Stimulated activated naive CD8-positive, alpha-beta T cell treated with anti-CD3 and anti-CD28 coated beads, Interleukin-15, Interleukin-2, amounts not matched to agents 100 ng/mL and 50 ng/mL, for 24 hours (primary cell): ENCODE measurements around the gene ALOX5.

Experiments used
- H3K27ac Mint-ChIP-seq: one replicate; pipeline ENCODE4 v1.8.0; 2021; ENCODE audit warnings: mild to moderate bottlenecking, mixed read lengths
- H3K27me3 Mint-ChIP-seq: one replicate; pipeline ENCODE4 v1.8.0; 2021; ENCODE audit warnings: mixed read lengths
- H3K36me3 Mint-ChIP-seq: one replicate; pipeline ENCODE4 v1.8.0; 2021; ENCODE audit warnings: low read depth, mixed read lengths
- H3K4me1 Mint-ChIP-seq: one replicate; pipeline ENCODE4 v1.8.0; 2021; ENCODE audit warnings: low read depth, mixed read lengths
- H3K4me3 Mint-ChIP-seq: one replicate; pipeline ENCODE4 v1.8.0; 2021; ENCODE audit warnings: mild to moderate bottlenecking, mixed read lengths
- H3K9me3 Mint-ChIP-seq: one replicate; pipeline ENCODE4 v1.8.0; 2021; ENCODE audit warnings: mixed read lengths

The ALOX5 gene

DNA sequence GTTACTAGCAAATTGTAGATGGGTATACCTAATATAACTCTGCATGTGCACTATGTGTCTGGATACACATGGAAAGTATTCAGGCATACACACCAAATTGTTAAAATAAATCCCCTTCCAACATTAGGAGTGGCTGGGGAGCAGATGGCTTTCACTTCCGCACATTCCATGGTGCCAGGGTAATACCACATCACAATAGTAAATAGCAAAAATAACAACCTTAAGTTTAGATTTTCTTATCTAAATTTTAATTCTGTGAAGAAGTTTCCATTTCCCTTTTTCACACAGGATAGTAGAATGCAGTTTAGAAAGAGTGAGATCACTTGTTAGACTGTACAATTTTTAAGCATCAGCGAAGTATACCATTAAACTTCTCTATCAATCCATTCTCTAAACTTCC is 5.8 kb upstream of the ALOX5 start:
- H3K27ac Mint-ChIP-seq: no peak overlapping the region
- peaks cover 37% of the 10 kb centered on the region for H3K27me3 Mint-ChIP-seq
- H3K9me3 Mint-ChIP-seq: no peaks in the 10 kb centered on the region
- H3K36me3 Mint-ChIP-seq: no peaks in the 10 kb centered on the region
- H3K4me1 Mint-ChIP-seq: peaks cover 22% of the 10 kb centered on the region
- H3K4me3 Mint-ChIP-seq: no peak overlapping the region

DNA sequence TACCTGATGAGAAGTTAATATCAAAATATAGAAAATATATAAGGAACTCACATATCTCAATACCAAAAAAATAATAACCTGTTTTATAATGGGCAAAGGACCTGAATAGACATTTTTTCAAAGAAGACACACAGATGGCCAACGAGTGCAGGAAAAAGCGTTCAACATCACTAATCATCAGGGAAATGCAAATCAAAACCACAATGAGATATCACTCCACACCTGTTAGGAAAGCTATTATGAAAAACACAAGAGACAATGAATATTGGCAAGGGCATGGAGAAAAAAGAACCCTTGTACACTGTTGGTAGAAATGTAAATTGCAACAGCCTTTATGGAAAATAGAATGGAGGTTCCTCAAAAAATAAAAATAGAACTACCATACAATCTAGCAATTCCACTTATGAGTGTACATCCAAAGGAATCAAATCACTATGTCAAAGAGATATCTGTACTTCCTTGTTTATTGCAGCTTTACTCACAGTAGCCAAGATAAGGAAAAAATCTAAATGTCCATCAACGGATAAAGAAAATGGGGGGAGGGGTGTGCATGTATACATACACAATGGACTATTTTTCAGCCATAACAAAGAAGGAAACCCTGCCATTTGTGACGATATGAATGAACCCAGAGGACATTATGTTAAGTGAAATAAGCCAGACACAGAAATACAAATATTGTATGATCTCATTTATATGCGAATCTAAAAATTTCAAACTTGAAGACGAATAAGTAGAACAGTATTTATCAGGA is 3.6 kb upstream of the ALOX5 start:
- H3K36me3 Mint-ChIP-seq: no peaks in the 10 kb centered on the region
- H3K4me1 Mint-ChIP-seq: peaks cover 26% of the 10 kb centered on the region
- H3K27ac Mint-ChIP-seq: peak overlapping the region; percentile 2
- H3K4me3 Mint-ChIP-seq: no peak overlapping the region
- H3K9me3 Mint-ChIP-seq: no peaks in the 10 kb centered on the region
- H3K27me3 Mint-ChIP-seq: peaks cover 37% of the 10 kb centered on the region

- Mint-ChIP-seq H3K27me3 (peaks cover 44% of the 10 kb centered on the region), H3K9me3 (no peaks in the 10 kb centered on the region), H3K4me1 (peaks cover 33% of the 10 kb centered on the region), H3K4me3 (no peak overlapping the region), H3K27ac (no peak overlapping the region), H3K36me3 (no peaks in the 10 kb centered on the region)
These were observed 2.5 kb upstream of the ALOX5 start for GRCh38 chr10:45371560-45371959.

GRCh38 chr10:45372251-45372951 is 1.6 kb upstream of the ALOX5 start:
- Mint-ChIP-seq H3K27me3 (peaks cover 41% of the 10 kb centered on the region), H3K36me3 (no peaks in the 10 kb centered on the region), H3K9me3 (no peaks in the 10 kb centered on the region), H3K27ac (no peak overlapping the region), H3K4me3 (peak overlapping the region; percentile 84), H3K4me1 (peaks cover 33% of the 10 kb centered on the region)

GRCh38 chr10:45373003-45373575 is 927 bp upstream of the ALOX5 start:
- Mint-ChIP-seq H3K9me3 (no peaks in the 10 kb centered on the region), H3K4me1 (peaks cover 40% of the 10 kb centered on the region), H3K4me3 (peak overlapping the region; percentile 84), H3K27ac (peak overlapping the region; percentile 14), H3K36me3 (no peaks in the 10 kb centered on the region), H3K27me3 (peaks cover 41% of the 10 kb centered on the region)

- Mint-ChIP-seq H3K4me3 (peak overlapping the region; percentile 68), H3K9me3 (no peaks in the 10 kb centered on the region), H3K36me3 (no peaks in the 10 kb centered on the region), H3K27me3 (peaks cover 41% of the 10 kb centered on the region), H3K27ac (no peak overlapping the region), H3K4me1 (peaks cover 43% of the 10 kb centered on the region)
These were observed 485 bp downstream of the ALOX5 start for GRCh38 chr10:45374350-45375052.

DNA sequence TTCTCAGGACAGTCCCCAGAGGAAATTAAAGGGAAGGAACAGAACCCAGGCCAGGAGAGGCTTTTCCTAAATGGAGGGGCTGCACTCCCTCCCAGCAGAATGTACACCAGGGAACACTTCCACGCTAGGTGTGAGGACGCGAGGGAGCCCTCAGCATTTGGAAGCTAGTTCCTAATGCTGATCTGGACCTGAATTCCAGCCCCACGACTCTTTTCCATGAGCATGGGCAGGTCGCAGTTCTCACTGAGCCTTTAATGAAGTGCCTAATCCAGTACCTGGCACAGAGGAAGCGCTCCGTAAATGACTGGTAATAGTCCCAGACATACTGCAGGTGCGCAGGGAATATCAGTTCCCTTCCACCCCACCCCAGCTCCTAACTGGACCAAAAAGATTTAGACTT is 1.1 kb downstream of the ALOX5 start:
- Mint-ChIP-seq H3K4me1 (peaks cover 43% of the 10 kb centered on the region), H3K36me3 (no peaks in the 10 kb centered on the region), H3K27me3 (peaks cover 41% of the 10 kb centered on the region), H3K27ac (no peak overlapping the region), H3K4me3 (peak overlapping the region; percentile 68), H3K9me3 (no peaks in the 10 kb centered on the region)

GRCh38 chr10:45375716-45376231 is 1.8 kb downstream of the ALOX5 start:
- H3K9me3 Mint-ChIP-seq: no peaks in the 10 kb centered on the region
- H3K4me1 Mint-ChIP-seq: peaks cover 37% of the 10 kb centered on the region
- H3K27me3 Mint-ChIP-seq: peaks cover 38% of the 10 kb centered on the region
- peak overlapping the region; percentile 54 for H3K4me3 Mint-ChIP-seq
- no peak overlapping the region for H3K27ac Mint-ChIP-seq
- no peaks in the 10 kb centered on the region for H3K36me3 Mint-ChIP-seq

DNA sequence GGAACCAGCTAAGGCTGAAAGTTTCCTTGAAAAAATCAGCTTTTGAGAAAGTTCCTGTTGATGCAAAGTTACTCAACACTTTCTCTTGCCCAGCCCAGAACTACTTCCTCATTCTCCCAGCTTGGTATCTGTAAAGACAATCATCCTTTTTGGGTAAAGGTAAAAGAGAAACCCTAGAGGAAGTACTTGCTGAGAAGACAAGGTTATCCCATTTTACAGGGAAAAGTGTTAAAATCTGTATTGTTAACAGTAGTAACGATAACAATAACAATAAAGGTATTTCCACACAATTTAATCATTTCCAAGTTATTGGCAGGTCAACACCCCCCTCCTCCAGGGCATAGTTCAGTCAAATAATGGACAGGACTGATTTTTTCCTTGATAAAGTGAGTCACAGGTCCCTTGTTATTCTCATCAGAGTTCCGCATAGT is 2.4 kb downstream of the ALOX5 start:
- Mint-ChIP-seq H3K9me3 (no peaks in the 10 kb centered on the region), H3K4me3 (peak overlapping the region; percentile 2), H3K4me1 (peaks cover 35% of the 10 kb centered on the region), H3K36me3 (no peaks in the 10 kb centered on the region), H3K27ac (no peak overlapping the region), H3K27me3 (peaks cover 35% of the 10 kb centered on the region)

GRCh38 chr10:45377321-45377720 is 3.3 kb downstream of the ALOX5 start:
- Mint-ChIP-seq H3K36me3 (no peaks in the 10 kb centered on the region), H3K4me1 (peaks cover 32% of the 10 kb centered on the region), H3K27ac (no peak overlapping the region), H3K9me3 (no peaks in the 10 kb centered on the region), H3K4me3 (no peak overlapping the region), H3K27me3 (peaks cover 27% of the 10 kb centered on the region)

DNA sequence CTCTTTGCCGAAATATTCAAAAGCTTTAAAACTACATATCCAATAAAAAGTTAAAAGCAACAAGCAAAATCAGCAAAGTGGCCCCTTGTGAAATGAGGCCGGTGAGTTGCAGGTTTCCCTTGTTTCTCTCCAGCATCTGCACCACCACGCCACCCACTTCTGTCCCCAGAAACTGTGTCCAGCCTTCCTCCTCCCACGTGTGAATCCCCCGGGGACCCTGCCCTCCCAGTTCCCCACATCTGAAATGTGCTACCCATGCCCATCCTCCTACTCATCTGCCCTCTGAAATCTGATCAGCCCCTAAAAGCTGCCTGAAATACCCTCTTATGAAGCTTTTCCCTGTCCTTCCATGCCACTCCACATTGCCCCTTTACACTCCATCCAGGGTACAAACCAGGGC is 3.8 kb downstream of the ALOX5 start:
- no peaks in the 10 kb centered on the region for H3K36me3 Mint-ChIP-seq
- no peak overlapping the region for H3K27ac Mint-ChIP-seq
- H3K9me3 Mint-ChIP-seq: no peaks in the 10 kb centered on the region
- peaks cover 27% of the 10 kb centered on the region for H3K4me1 Mint-ChIP-seq
- no peak overlapping the region for H3K4me3 Mint-ChIP-seq
- peaks cover 22% of the 10 kb centered on the region for H3K27me3 Mint-ChIP-seq

GRCh38 chr10:45378914-45379726 is 5.1 kb downstream of the ALOX5 start:
- H3K9me3 Mint-ChIP-seq: no peaks in the 10 kb centered on the region
- H3K4me3 Mint-ChIP-seq: no peak overlapping the region
- no peak overlapping the region for H3K27ac Mint-ChIP-seq
- H3K36me3 Mint-ChIP-seq: no peaks in the 10 kb centered on the region
- peaks cover 19% of the 10 kb centered on the region for H3K4me1 Mint-ChIP-seq
- peaks cover 15% of the 10 kb centered on the region for H3K27me3 Mint-ChIP-seq

- no peak overlapping the region for H3K27ac Mint-ChIP-seq
- H3K27me3 Mint-ChIP-seq: peaks cover 9% of the 10 kb centered on the region
- H3K36me3 Mint-ChIP-seq: no peaks in the 10 kb centered on the region
- no peaks in the 10 kb centered on the region for H3K9me3 Mint-ChIP-seq
- no peak overlapping the region for H3K4me3 Mint-ChIP-seq
- peaks cover 19% of the 10 kb centered on the region for H3K4me1 Mint-ChIP-seq
These were observed 6.0 kb downstream of the ALOX5 start for GRCh38 chr10:45379891-45380540.
